A673 (cell line): Measurements from ENCODE around the gene LONRF3.

ENCODE experiments used
- EZH2 ChIP-seq: fragments of 200-600 bp; sonication (generic); IDR thresholded peaks from 2 replicates; pipeline ENCODE4 v1.6.1; 2017; ENCODE audit warnings: borderline replicate concordance, low read depth, mild to moderate bottlenecking, mixed read lengths, antibody characterized with exemption, low read length; ENCODE audit not compliant: poor library complexity, severe bottlenecking
- TF ChIP-seq, protein P1 (sequence below): fragments of 300-800, 200-600 bp; sonication (generic); conservative IDR thresholded peaks from 2 replicates; pipeline ENCODE4 v1.5.1; 2017; ENCODE audit warnings: low read depth, mild to moderate bottlenecking, antibody characterized with exemption, low read length, moderate library complexity, mixed read lengths

DNA sequence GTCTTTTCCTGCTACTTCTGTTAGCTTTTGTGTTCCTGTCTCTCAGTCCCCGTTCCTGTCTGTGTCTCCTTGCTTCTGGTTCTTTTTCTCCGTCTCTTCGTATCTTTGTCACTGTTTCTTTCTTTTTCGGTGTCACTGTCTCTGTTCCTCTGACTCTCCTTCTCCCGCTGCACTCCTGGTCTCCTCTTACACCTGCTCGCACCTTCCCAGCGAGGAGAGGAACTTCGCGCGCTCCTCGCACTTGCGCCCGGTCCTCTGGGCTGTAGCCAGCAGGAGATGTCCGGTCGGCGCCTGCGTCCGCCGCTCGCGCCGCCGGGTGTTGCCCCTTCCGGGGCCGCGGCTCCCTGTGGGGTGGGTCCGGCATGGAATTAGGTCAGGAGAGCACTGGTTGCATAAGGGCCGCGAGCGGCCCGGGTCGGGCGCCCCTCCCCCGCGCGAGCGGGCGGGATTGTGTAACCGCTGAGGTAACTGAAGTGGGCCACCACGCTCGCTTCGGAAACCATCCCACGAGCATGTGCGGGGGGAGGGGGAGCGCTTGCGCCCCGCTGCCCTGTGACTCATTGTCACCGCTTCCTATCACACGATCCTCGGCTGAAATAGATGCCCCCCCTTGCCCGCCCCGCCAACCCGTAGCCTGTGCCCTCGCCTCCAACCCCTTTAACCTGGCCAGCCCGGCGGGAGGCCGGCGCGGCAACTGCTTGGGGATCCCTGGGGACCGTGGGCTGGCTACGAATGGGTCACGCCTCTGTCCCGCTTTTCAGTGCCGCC is 1.6 kb downstream of the LONRF3 start:
- TF ChIP-seq, protein P1, sequence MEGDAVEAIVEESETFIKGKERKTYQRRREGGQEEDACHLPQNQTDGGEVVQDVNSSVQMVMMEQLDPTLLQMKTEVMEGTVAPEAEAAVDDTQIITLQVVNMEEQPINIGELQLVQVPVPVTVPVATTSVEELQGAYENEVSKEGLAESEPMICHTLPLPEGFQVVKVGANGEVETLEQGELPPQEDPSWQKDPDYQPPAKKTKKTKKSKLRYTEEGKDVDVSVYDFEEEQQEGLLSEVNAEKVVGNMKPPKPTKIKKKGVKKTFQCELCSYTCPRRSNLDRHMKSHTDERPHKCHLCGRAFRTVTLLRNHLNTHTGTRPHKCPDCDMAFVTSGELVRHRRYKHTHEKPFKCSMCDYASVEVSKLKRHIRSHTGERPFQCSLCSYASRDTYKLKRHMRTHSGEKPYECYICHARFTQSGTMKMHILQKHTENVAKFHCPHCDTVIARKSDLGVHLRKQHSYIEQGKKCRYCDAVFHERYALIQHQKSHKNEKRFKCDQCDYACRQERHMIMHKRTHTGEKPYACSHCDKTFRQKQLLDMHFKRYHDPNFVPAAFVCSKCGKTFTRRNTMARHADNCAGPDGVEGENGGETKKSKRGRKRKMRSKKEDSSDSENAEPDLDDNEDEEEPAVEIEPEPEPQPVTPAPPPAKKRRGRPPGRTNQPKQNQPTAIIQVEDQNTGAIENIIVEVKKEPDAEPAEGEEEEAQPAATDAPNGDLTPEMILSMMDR, result no peak
- no peak for TF ChIP-seq EZH2
